OCI-LY7 (cell line): ENCODE measurements around the gene SCAF8.

Experiments used
- EZH2phosphoT487 ChIP-seq: fragments of 200-600 bp; sonication (generic); IDR thresholded peaks from 2 replicates; pipeline ENCODE4 v1.6.1; 2018; ENCODE audit warnings: low read depth, borderline replicate concordance, mild to moderate bottlenecking, mixed run types, antibody characterized with exemption, low read length, moderate library complexity, mixed read lengths
- TF ChIP-seq, protein P1 (sequence below): fragments of 200-600 bp; sonication (generic); conservative IDR thresholded peaks from 2 replicates; pipeline ENCODE4 v1.5.1; 2014; ENCODE audit warnings: mild to moderate bottlenecking, antibody characterized with exemption, low read length, moderate library complexity, mixed read lengths

DNA sequence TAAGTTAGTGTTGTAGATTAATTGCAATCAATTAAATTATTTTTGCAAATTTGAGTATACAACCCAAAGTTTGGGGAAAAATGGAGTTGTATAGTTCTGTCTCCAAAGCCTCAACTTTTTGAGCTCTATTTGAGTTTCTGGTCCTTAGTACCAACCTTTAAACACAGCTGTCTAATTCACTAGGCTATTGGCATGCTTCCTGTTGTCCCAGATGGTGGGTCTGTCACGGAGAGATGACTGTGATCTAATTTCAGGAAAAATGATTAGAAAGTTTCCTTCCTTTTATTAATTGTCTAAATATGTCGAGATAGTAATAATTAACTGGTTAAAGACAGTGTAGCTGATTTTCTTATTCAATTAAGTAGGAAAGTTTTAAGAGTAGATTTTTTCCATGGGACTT, 109.6 kb downstream of the SCAF8 start:
- TF ChIP-seq, protein P1, sequence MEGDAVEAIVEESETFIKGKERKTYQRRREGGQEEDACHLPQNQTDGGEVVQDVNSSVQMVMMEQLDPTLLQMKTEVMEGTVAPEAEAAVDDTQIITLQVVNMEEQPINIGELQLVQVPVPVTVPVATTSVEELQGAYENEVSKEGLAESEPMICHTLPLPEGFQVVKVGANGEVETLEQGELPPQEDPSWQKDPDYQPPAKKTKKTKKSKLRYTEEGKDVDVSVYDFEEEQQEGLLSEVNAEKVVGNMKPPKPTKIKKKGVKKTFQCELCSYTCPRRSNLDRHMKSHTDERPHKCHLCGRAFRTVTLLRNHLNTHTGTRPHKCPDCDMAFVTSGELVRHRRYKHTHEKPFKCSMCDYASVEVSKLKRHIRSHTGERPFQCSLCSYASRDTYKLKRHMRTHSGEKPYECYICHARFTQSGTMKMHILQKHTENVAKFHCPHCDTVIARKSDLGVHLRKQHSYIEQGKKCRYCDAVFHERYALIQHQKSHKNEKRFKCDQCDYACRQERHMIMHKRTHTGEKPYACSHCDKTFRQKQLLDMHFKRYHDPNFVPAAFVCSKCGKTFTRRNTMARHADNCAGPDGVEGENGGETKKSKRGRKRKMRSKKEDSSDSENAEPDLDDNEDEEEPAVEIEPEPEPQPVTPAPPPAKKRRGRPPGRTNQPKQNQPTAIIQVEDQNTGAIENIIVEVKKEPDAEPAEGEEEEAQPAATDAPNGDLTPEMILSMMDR: no peak
- TF ChIP-seq EZH2phosphoT487: no peak
